Keratinocyte (primary cell): Measurements from ENCODE around the gene TRAM1L1. TPM values are rescaled to one million over a fixed set of nuclear protein-coding genes. Genes with fewer than 3 reads are reported as not detected.

ENCODE experiments used
- DNase-seq: peaks from one replicate; pipeline ENCODE4 v3.0.0-alpha.2; 2011; ENCODE audit warnings: low read depth, missing footprints, low spot score
- FAIRE-seq: peaks from 2 replicates; lab custom pipeline; 2011; peaks lifted over from hg19 to GRCh38; lab: Jason Lieb, UNC
- H2AFZ ChIP-seq: 2 replicates; pipeline ENCODE4 v1.6.0; 2012; ENCODE audit warnings: low read length, control low read depth, inconsistent platforms; ENCODE audit not compliant: control insufficient read depth
- H3K27ac ChIP-seq: 2 replicates; pipeline ENCODE4 v1.5.1; 2011; ENCODE audit warnings: low read length; ENCODE audit not compliant: control insufficient read depth, insufficient read depth
- H3K27me3 ChIP-seq: 3 replicates; pipeline ENCODE4 v1.6.0; 2011; ENCODE audit warnings: low read length; ENCODE audit not compliant: control insufficient read depth, insufficient read depth; ENCODE audit errors: extremely low read depth
- H3K36me3 ChIP-seq, 2 experiments: 2 replicates in 1 of 2; 3 replicates in 1 of 2; pipeline ENCODE4 v1.5.1; 2011; ENCODE audit warnings: low read length in 2 of 2, mild to moderate bottlenecking in 1 of 2; ENCODE audit not compliant: control insufficient read depth in 2 of 2, insufficient read depth in 2 of 2; ENCODE audit errors: extremely low read depth in 1 of 2
- H3K4me1 ChIP-seq: 3 replicates; pipeline ENCODE4 v1.5.1; 2011; ENCODE audit warnings: low read length; ENCODE audit not compliant: control insufficient read depth, insufficient read depth; ENCODE audit errors: extremely low read depth
- H3K4me2 ChIP-seq: 3 replicates; pipeline ENCODE4 v1.6.0; 2011; ENCODE audit warnings: low read depth, low read length; ENCODE audit not compliant: control insufficient read depth, insufficient read depth; ENCODE audit errors: extremely low read depth
- H3K4me3 ChIP-seq, 3 experiments: fragments of 200-600 bp in 1 of 3; sonication (generic) in 1 of 3; 2 replicates in 2 of 3; 3 replicates in 1 of 3; pipeline ENCODE4 v1.5.1; 2011 to 2016; ENCODE audit warnings: low read length in 3 of 3, mild to moderate bottlenecking in 3 of 3, control low read depth in 2 of 3, inconsistent platforms in 1 of 3, low read depth in 1 of 3, mixed read lengths in 1 of 3, mixed run types in 1 of 3, moderate library complexity in 1 of 3; ENCODE audit not compliant: control insufficient read depth in 2 of 3, insufficient read depth in 2 of 3; ENCODE audit errors: extremely low read depth in 1 of 3
- H3K79me2 ChIP-seq: 2 replicates; pipeline ENCODE4 v1.6.0; 2012; ENCODE audit warnings: low read length; ENCODE audit not compliant: control insufficient read depth, insufficient read depth
- H3K9ac ChIP-seq: 3 replicates; pipeline ENCODE4 v1.6.0; 2011; ENCODE audit warnings: low read length; ENCODE audit not compliant: control insufficient read depth, insufficient read depth; ENCODE audit errors: extremely low read depth
- H3K9me1 ChIP-seq: 3 replicates; pipeline ENCODE4 v1.6.0; 2011; ENCODE audit warnings: low read length; ENCODE audit not compliant: control insufficient read depth, insufficient read depth; ENCODE audit errors: extremely low read depth
- H3K9me3 ChIP-seq: 2 replicates; pipeline ENCODE4 v1.5.1; 2012; ENCODE audit warnings: low read depth, low read length; ENCODE audit not compliant: control insufficient read depth
- H4K20me1 ChIP-seq: 3 replicates; pipeline ENCODE4 v1.6.0; 2011; ENCODE audit warnings: low read length; ENCODE audit not compliant: control insufficient read depth, insufficient read depth; ENCODE audit errors: extremely low read depth
- CTCF ChIP-seq, 3 experiments: IDR thresholded peaks in 1 of 3; conservative IDR thresholded peaks in 1 of 3; optimal IDR thresholded peaks in 1 of 3; 2 replicates in 2 of 3; 3 replicates in 1 of 3; pipeline versions ENCODE3 to v1.5.1; 2011; ENCODE audit warnings: low read length in 3 of 3, mild to moderate bottlenecking in 3 of 3, moderate library complexity in 2 of 3, control low read depth in 1 of 3, inconsistent platforms in 1 of 3; ENCODE audit not compliant: insufficient read depth in 2 of 3; ENCODE audit errors: extremely low read depth in 1 of 3
- EZH2 ChIP-seq: IDR thresholded peaks from one replicate; pipeline ENCODE4 v1.6.1; 2012; ENCODE audit warnings: inconsistent platforms, mild to moderate bottlenecking, low read length, moderate library complexity
- dilution Hi-C: fragments of 300-500 bp; cut with MboI; formaldehyde crosslinking; loops from one replicate; pipeline ENCODE4 v1.7.0; 2020; ENCODE audit warnings: low sequenced_read_pairs; ENCODE audit not compliant: extremely low pct_ligation_motif_present
- polyA plus RNA-seq, 5 experiments: library from polyadenylated mRNA; depleted of rRNA in 3 of 5; stranded (reverse) in 3 of 5; stranded (forward) in 1 of 5; unstranded in 1 of 5; fragments of >200 nt; gene quantifications; 1 replicate in 1 of 5; 2 replicates in 3 of 5; 3 replicates in 1 of 5; pipeline versions ENCODE4 v1.2.1 to v1.2.3, GENCODE V29; 2011 to 2012; ENCODE audit warnings: missing spikeins in 2 of 5, low read depth in 1 of 5, low replicate concordance in 1 of 5

The TRAM1L1 gene
- polyA plus RNA-seq, 1 donor (not counting 4 experiments of a cell fraction or from before 2014, with no cell fraction given): 1.5 TPM

GRCh38 chr4:117068120-117068519 lies 17.3 kb downstream of the TRAM1L1 start:
- Histone ChIP-seq H3K36me3 (no peaks in the 10 kb centered on the region), H3K9ac (no peak overlapping the region), H3K4me1 (no peaks in the 10 kb centered on the region), H3K9me3 (no peaks in the 10 kb centered on the region), H3K27me3 (no peaks in the 10 kb centered on the region), H3K79me2 (no peaks in the 10 kb centered on the region), H4K20me1 (no peaks in the 10 kb centered on the region), H3K27ac (no peak overlapping the region), H3K9me1 (no peaks in the 10 kb centered on the region), H2AFZ (no peak overlapping the region), H3K4me3 (no peak overlapping the region), H3K4me2 (no peak overlapping the region)
- no peak for TF ChIP-seq EZH2
- TF ChIP-seq CTCF (optimal IDR thresholded peaks at IDR 0.05 in 1 of 3, IDR thresholded peaks at IDR 0.05 in 1 of 3, conservative IDR thresholded peaks at IDR 0.05 in 1 of 3; ENCODE audit: extremely low read depth in 1 of 3, insufficient read depth in 2 of 3, low read length in 3 of 3): no peak
- dilution Hi-C loops: no loop called here
- DNase-seq (no peak), FAIRE-seq (no peak)

GRCh38 chr4:117063961-117064696 lies 21.2 kb downstream of the TRAM1L1 start:
- FAIRE-seq: no peak

More at GRCh38 chr4:117063961-117064696, 21.2 kb downstream of the TRAM1L1 start:
- H3K4me3 ChIP-seq: no peak overlapping the region
- no peak overlapping the region for H2AFZ ChIP-seq
- dilution Hi-C loops: no loop called here
- no peak for DNase-seq
- H3K9me3 ChIP-seq: no peaks in the 10 kb centered on the region
- no peaks in the 10 kb centered on the region for H3K79me2 ChIP-seq
- no peak overlapping the region for H3K9ac ChIP-seq
- H3K27me3 ChIP-seq: no peaks in the 10 kb centered on the region
- H3K36me3 ChIP-seq: no peaks in the 10 kb centered on the region
- H3K4me1 ChIP-seq: no peaks in the 10 kb centered on the region
- H3K4me2 ChIP-seq: no peak overlapping the region
- no peak overlapping the region for H3K27ac ChIP-seq
- H4K20me1 ChIP-seq: no peaks in the 10 kb centered on the region
- no peaks in the 10 kb centered on the region for H3K9me1 ChIP-seq
- TF ChIP-seq CTCF (optimal IDR thresholded peaks at IDR 0.05 in 1 of 3, IDR thresholded peaks at IDR 0.05 in 1 of 3, conservative IDR thresholded peaks at IDR 0.05 in 1 of 3; ENCODE audit: extremely low read depth in 1 of 3, insufficient read depth in 2 of 3, low read length in 3 of 3): no peak
- TF ChIP-seq EZH2: no peak
